Hepatocyte (in vitro differentiated cells): ENCODE measurements around the gene MAPK4. TPM values are rescaled to one million over a fixed set of nuclear protein-coding genes. Genes with fewer than 3 reads are reported as not detected.

Source experiments
- DNase-seq: peaks from one replicate; pipeline ENCODE4 v3.0.0-alpha.2; 2016; ENCODE audit warnings: low spot score
- H2AFZ ChIP-seq: fragments of 200-600 bp; sonication (generic); 2 replicates; pipeline ENCODE4 v1.6.0; 2016; ENCODE audit warnings: antibody characterized with exemption, mild to moderate bottlenecking
- H3K27ac ChIP-seq: fragments of 200-600 bp; sonication (generic); 2 replicates; pipeline ENCODE4 v1.5.1; 2016; ENCODE audit warnings: mild to moderate bottlenecking
- H3K27me3 ChIP-seq: fragments of 200-600 bp; sonication (generic); 2 replicates; pipeline ENCODE4 v1.6.1; 2016
- H3K36me3 ChIP-seq: fragments of 200-600 bp; sonication (generic); replicated peaks from 2 replicates; pipeline ENCODE4 v1.5.1; 2016; ENCODE audit warnings: low read depth; ENCODE audit not compliant: insufficient read depth
- H3K4me1 ChIP-seq: fragments of 200-600 bp; sonication (generic); 2 replicates; pipeline ENCODE4 v1.5.1; 2016; ENCODE audit warnings: mild to moderate bottlenecking, moderate library complexity; ENCODE audit not compliant: insufficient read depth
- H3K4me2 ChIP-seq: fragments of 200-600 bp; sonication (generic); 2 replicates; pipeline ENCODE4 v1.6.0; 2016
- H3K4me3 ChIP-seq: fragments of 200-600 bp; sonication (generic); 2 replicates; pipeline ENCODE4 v1.5.1; 2016; ENCODE audit warnings: mild to moderate bottlenecking
- H3K79me2 ChIP-seq: fragments of 200-600 bp; sonication (generic); 2 replicates; pipeline ENCODE4 v1.6.0; 2017; ENCODE audit warnings: mild to moderate bottlenecking
- H3K9me2 ChIP-seq: fragments of 200-600 bp; sonication (generic); replicated peaks from 2 replicates; pipeline ENCODE4 v1.6.0; 2017; ENCODE audit warnings: mild to moderate bottlenecking; ENCODE audit not compliant: insufficient read depth
- H3K9me3 ChIP-seq: fragments of 200-600 bp; sonication (generic); 2 replicates; pipeline ENCODE4 v1.5.1; 2016; ENCODE audit warnings: low read depth, mild to moderate bottlenecking
- H4K20me1 ChIP-seq: fragments of 200-600 bp; sonication (generic); 2 replicates; pipeline ENCODE4 v1.6.0; 2016; ENCODE audit warnings: mild to moderate bottlenecking; ENCODE audit not compliant: insufficient read depth, poor library complexity, severe bottlenecking
- CTCF ChIP-seq: fragments of 200-600 bp; sonication (generic); IDR thresholded peaks from 2 replicates; pipeline ENCODE4 v1.5.1; 2016; ENCODE audit warnings: antibody characterized with exemption, mild to moderate bottlenecking; ENCODE audit not compliant: poor library complexity
- EZH2 ChIP-seq: fragments of 200-600 bp; sonication (generic); IDR thresholded peaks from 2 replicates; pipeline ENCODE4 v1.6.1; 2016; ENCODE audit warnings: antibody characterized with exemption, mild to moderate bottlenecking, borderline replicate concordance
- EZH2phosphoT487 ChIP-seq: fragments of 200-600 bp; sonication (generic); IDR thresholded peaks from one replicate; pipeline ENCODE4 v1.6.1; 2018; ENCODE audit warnings: antibody characterized with exemption, mild to moderate bottlenecking, low read depth, moderate library complexity; ENCODE audit not compliant: unreplicated experiment, severe bottlenecking
- WGBS: methylation state at CpG from one replicate; pipeline ENCODE4 v1.1.6; 2016; ENCODE audit warnings: low lambda C conversion rate; ENCODE audit errors: missing lambda C conversion rate; 5-methylcytosine and 5-hydroxymethylcytosine counted together
- polyA plus RNA-seq: library from polyadenylated mRNA; unstranded; fragments of >200 nt; fragmentation: Nextera tagmentation; extraction: Ambion mirVana; gene quantifications from 2 replicates; pipeline ENCODE4 v1.2.1, GENCODE V29; 2016
- total RNA-seq: library from RNA; depleted of rRNA; stranded (reverse); fragments of >200 nt; gene quantifications from 2 replicates; pipeline ENCODE4 v1.2.3, GENCODE V29; 2014

Gene MAPK4
- total and polyA plus RNA-seq, 2 experiments from 2014 or later = 2.0 to 2.4 TPM

DNA sequence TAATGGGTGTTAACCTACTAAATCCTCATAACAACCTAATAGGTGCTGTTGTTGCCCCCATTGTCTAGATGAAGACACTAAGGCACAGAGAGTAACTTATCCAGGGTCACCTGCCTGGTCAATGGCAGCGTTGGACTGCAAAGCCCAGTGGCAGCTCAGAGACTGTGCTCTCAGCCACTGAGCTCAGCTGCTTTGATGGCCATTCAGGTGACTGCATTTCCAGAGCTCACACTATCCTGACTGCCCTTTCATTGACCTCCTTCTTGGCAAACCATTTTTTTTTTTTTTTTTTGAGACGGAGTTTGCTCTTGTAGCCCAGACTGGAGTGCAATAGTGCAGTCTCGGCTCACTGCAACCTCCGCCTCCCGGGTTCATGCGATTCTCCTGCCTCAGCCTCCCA is 115.2 kb downstream of the MAPK4 start:
- no peaks in the 10 kb centered on the region for H3K27me3 ChIP-seq
- H3K36me3 ChIP-seq = no peaks in the 10 kb centered on the region
- no peaks in the 10 kb centered on the region for H3K79me2 ChIP-seq
- no peaks in the 10 kb centered on the region for H3K9me3 ChIP-seq
- H3K4me1 ChIP-seq = no peaks in the 10 kb centered on the region
- TF ChIP-seq EZH2 (no peak), CTCF (no peak), EZH2phosphoT487 (no peak)
- H3K4me2 ChIP-seq = no peak overlapping the region
- no peak for DNase-seq
- 94% methylated on average over 6 of the region's 6 CpGs for WGBS
- no peak overlapping the region for H2AFZ ChIP-seq
- H3K27ac ChIP-seq = no peak overlapping the region
- no peak overlapping the region for H3K4me3 ChIP-seq
- no peaks in the 10 kb centered on the region for H3K9me2 ChIP-seq
- no peaks in the 10 kb centered on the region for H4K20me1 ChIP-seq

DNA sequence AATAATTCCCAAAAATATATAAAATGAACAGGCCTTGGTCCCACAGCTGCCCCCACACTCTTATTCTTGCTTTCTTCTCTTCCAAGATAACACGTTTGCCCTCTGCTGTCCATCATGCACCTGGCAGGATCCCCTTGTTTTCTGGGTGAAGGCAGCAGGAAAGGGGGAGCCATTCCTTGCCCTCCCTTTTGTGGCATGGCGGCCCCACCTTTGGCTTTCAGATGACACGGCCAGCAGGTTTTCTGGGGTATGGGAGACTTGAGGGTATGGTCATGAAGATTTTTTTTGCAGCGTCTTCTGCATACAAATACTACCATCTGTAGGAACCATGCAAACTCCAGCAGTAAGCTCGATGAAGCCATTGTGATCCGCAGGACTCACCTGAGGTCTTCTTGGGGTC is 118.8 kb downstream of the MAPK4 start:
- no peak overlapping the region for H3K27ac ChIP-seq
- H3K4me2 ChIP-seq = no peak overlapping the region
- 95% methylated on average over 6 of the region's 6 CpGs for WGBS
- H3K4me1 ChIP-seq = no peaks in the 10 kb centered on the region
- TF ChIP-seq EZH2 = no peak
- no peak for TF ChIP-seq EZH2phosphoT487
- no peak for TF ChIP-seq CTCF
- no peak overlapping the region for H3K4me3 ChIP-seq
- DNase-seq = no peak
- no peaks in the 10 kb centered on the region for H3K36me3 ChIP-seq
- H3K79me2 ChIP-seq = no peaks in the 10 kb centered on the region
- no peaks in the 10 kb centered on the region for H3K9me3 ChIP-seq
- no peak overlapping the region for H2AFZ ChIP-seq
- no peaks in the 10 kb centered on the region for H3K9me2 ChIP-seq
- H4K20me1 ChIP-seq = no peaks in the 10 kb centered on the region
- no peaks in the 10 kb centered on the region for H3K27me3 ChIP-seq

DNA sequence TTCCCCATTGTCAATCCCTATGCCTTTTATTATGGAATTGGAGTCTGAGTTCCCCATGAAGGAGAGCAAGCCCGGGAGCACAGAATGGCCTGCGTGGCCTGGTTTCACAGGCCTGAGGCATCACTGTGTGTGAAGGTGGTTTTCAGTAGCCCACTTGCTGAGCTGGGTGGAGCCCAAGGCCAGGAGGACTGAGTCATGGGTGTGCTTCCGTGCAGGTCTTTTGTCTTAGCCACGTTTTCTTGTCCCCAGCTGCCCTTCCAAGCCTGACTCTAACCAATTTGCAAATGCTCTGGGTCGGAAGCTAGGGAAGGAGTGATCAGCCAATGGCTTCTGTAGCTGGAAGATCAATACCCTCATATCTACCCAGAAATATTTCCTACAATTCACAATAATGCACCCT is 119.2 kb downstream of the MAPK4 start:
- Histone ChIP-seq H3K4me2 (no peak overlapping the region), H2AFZ (no peak overlapping the region), H4K20me1 (no peaks in the 10 kb centered on the region), H3K9me2 (no peaks in the 10 kb centered on the region), H3K27ac (no peak overlapping the region), H3K4me3 (no peak overlapping the region), H3K27me3 (no peaks in the 10 kb centered on the region), H3K79me2 (no peaks in the 10 kb centered on the region), H3K36me3 (no peaks in the 10 kb centered on the region), H3K4me1 (no peaks in the 10 kb centered on the region), H3K9me3 (no peaks in the 10 kb centered on the region)
- TF ChIP-seq CTCF (no peak), EZH2 (no peak), EZH2phosphoT487 (no peak)
- DNase-seq = no peak
- WGBS = 86% methylated on average over 5 of the region's 5 CpGs

- no peak overlapping the region for H3K4me2 ChIP-seq
- WGBS = 94% methylated on average over 10 of the region's 10 CpGs
- H3K27ac ChIP-seq = no peak overlapping the region
- H3K27me3 ChIP-seq = no peaks in the 10 kb centered on the region
- H2AFZ ChIP-seq = no peak overlapping the region
- no peaks in the 10 kb centered on the region for H3K9me2 ChIP-seq
- H3K4me3 ChIP-seq = no peak overlapping the region
- no peaks in the 10 kb centered on the region for H4K20me1 ChIP-seq
- H3K36me3 ChIP-seq = no peaks in the 10 kb centered on the region
- no peak for DNase-seq
- H3K9me3 ChIP-seq = no peaks in the 10 kb centered on the region
- H3K4me1 ChIP-seq = no peaks in the 10 kb centered on the region
- TF ChIP-seq CTCF = no peak
- no peak for TF ChIP-seq EZH2phosphoT487
- TF ChIP-seq EZH2 = no peak
- H3K79me2 ChIP-seq = no peaks in the 10 kb centered on the region
Measured at GRCh38 chr18:50679656-50680055, 119.8 kb downstream of the MAPK4 start.
